ENCODE data around the gene WIPI1.
"Not testable (repeated sequence)": the region's sequence is repeated elsewhere in the genome, so short reads cannot be mapped to it uniquely, and the experiment has no call there.

The WIPI1 gene

GRCh38 chr17:68457168-68457538, at the start of gene WIPI1:
TSS of gene WIPI1 (minus strand) at chr17:68457496. CDS start at chr17:68457421, 75 bp downstream.
- DNase-seq (ENCODE audit: low spot score) (no peak), FAIRE-seq (no peak)

GRCh38 chr17:68505951-68506350, 48.7 kb upstream of the WIPI1 start:
- DNase-seq (ENCODE audit: low spot score) (no peak), FAIRE-seq (no peak)

- DNase-seq (ENCODE audit: low spot score) (no peak), FAIRE-seq (no peak)
Observed at GRCh38 chr17:68501074-68501473, 43.8 kb upstream of the WIPI1 start.

GRCh38 chr17:68499587-68499986, 42.3 kb upstream of the WIPI1 start:
- no peak for FAIRE-seq
- no peak for DNase-seq (ENCODE audit: low spot score)

GRCh38 chr17:68498479-68499326, 41.4 kb upstream of the WIPI1 start:
- no peak for FAIRE-seq

GRCh38 chr17:68497885-68498319, 40.6 kb upstream of the WIPI1 start:
- DNase-seq (ENCODE audit: low spot score), result no peak
- FAIRE-seq, result no peak

More at GRCh38 chr17:68498479-68499326, 41.4 kb upstream of the WIPI1 start:
- DNase-seq (ENCODE audit: low spot score), result no peak

- DNase-seq (ENCODE audit: low spot score) (no peak), FAIRE-seq (no peak)
Observed at GRCh38 chr17:68495081-68495480, 37.8 kb upstream of the WIPI1 start.

GRCh38 chr17:68492394-68493054, 35.2 kb upstream of the WIPI1 start:
- not testable (repeated sequence) for FAIRE-seq; DNase-seq (ENCODE audit: low spot score)

GRCh38 chr17:68491381-68492231, 34.3 kb upstream of the WIPI1 start:
- no peak for DNase-seq (ENCODE audit: low spot score)
- FAIRE-seq, result no peak

GRCh38 chr17:68489919-68490318, 32.6 kb upstream of the WIPI1 start:
- FAIRE-seq (no peak), DNase-seq (ENCODE audit: low spot score) (no peak)

GRCh38 chr17:68484458-68484857, 27.2 kb upstream of the WIPI1 start:
- no peak for DNase-seq (ENCODE audit: low spot score)
- FAIRE-seq, result no peak

GRCh38 chr17:68482576-68483041, 25.3 kb upstream of the WIPI1 start:
- no peak for DNase-seq (ENCODE audit: low spot score)
- FAIRE-seq, result no peak

- no peak for FAIRE-seq
- DNase-seq (ENCODE audit: low spot score), result no peak
Observed at GRCh38 chr17:68480885-68481284, 23.6 kb upstream of the WIPI1 start.

- DNase-seq (ENCODE audit: low spot score), result no peak
- FAIRE-seq, result no peak
Observed at GRCh38 chr17:68470961-68471360, 13.7 kb upstream of the WIPI1 start.

GRCh38 chr17:68468788-68469187, 11.5 kb upstream of the WIPI1 start:
- DNase-seq (ENCODE audit: low spot score) (no peak), FAIRE-seq (no peak)

GRCh38 chr17:68468334-68468733, 11.0 kb upstream of the WIPI1 start:
- no peak for DNase-seq (ENCODE audit: low spot score)

GRCh38 chr17:68463211-68464019, 6.1 kb upstream of the WIPI1 start:
- FAIRE-seq (no peak), DNase-seq (ENCODE audit: low spot score) (no peak)

More at GRCh38 chr17:68468334-68468733, 11.0 kb upstream of the WIPI1 start:
- no peak for FAIRE-seq

- FAIRE-seq (no peak), DNase-seq (ENCODE audit: low spot score) (peak; percentile 79)
Observed at GRCh38 chr17:68462381-68463210, 5.3 kb upstream of the WIPI1 start.

- no peak for FAIRE-seq
- no peak for DNase-seq (ENCODE audit: low spot score)
Observed at GRCh38 chr17:68461589-68461988, 4.3 kb upstream of the WIPI1 start.

GRCh38 chr17:68461122-68461539, 3.8 kb upstream of the WIPI1 start:
- DNase-seq (ENCODE audit: low spot score) (no peak), FAIRE-seq (no peak)

Data from urothelium cell line (cell line).